Panc1 (cell line): ENCODE measurements around the gene LRBA. TPM values are rescaled to one million over a fixed set of nuclear protein-coding genes. Genes with fewer than 3 reads are reported as not detected.

Source experiments
- ATAC-seq: fragments of 200-7000 bp; cut with Tn5 transposase; 2 replicates; pipeline ENCODE4 v1.9.1; 2020; ENCODE audit warnings: mild to moderate bottlenecking, moderate library complexity
- BruUV-seq: library from RNA; stranded (reverse); fragments of 400-500 nt; replicated peaks from 2 replicates; lab custom pipeline; 2021; lab: Mats Ljungman, UMichigan
- CTCF ChIA-PET: fragments of 300-600 bp; sonication (Branson Sonifier 250); formaldehyde crosslinking; loops from one replicate; lab custom pipeline; 2022; ENCODE audit warnings: antibody characterized with exemption; lab: Charles Lee
- POLR2A ChIA-PET: fragments of 300-600 bp; sonication (Branson Sonifier 250); formaldehyde crosslinking; loops from one replicate; lab custom pipeline; 2022; ENCODE audit warnings: antibody characterized with exemption; lab: Charles Lee
- DNase-seq: peaks from one replicate; pipeline ENCODE4 v3.0.0-alpha.2; 2010; ENCODE audit warnings: low read depth, low spot score
- H3K27ac ChIP-seq: 2 replicates; pipeline ENCODE4 v1.5.1; 2011; ENCODE audit warnings: mild to moderate bottlenecking, low read length, inconsistent platforms
- H3K27me3 ChIP-seq: fragments of 200-500 bp; sonication (Bioruptor generic); 2 replicates; pipeline ENCODE4 v1.6.0; 2014; ENCODE audit warnings: low read length, inconsistent platforms; ENCODE audit not compliant: control insufficient read depth, insufficient read depth
- H3K36me3 ChIP-seq: fragments of 200-500 bp; sonication (Bioruptor generic); 2 replicates; pipeline ENCODE4 v1.5.1; 2014; ENCODE audit warnings: inconsistent platforms, mild to moderate bottlenecking, low read length, moderate library complexity; ENCODE audit not compliant: control insufficient read depth, insufficient read depth
- H3K4me1 ChIP-seq: 2 replicates; pipeline ENCODE4 v1.5.1; 2011; ENCODE audit warnings: inconsistent platforms, mild to moderate bottlenecking, low read length, moderate library complexity; ENCODE audit not compliant: control insufficient read depth, insufficient read depth
- H3K4me3 ChIP-seq, 2 experiments: 2 replicates each; pipeline ENCODE4 v1.5.1; 2011 to 2012; ENCODE audit warnings: low read depth in 2 of 2, low read length in 2 of 2, mild to moderate bottlenecking in 2 of 2, inconsistent platforms in 1 of 2, moderate library complexity in 1 of 2
- H3K9me3 ChIP-seq: fragments of 200-500 bp; sonication (Bioruptor generic); 2 replicates; pipeline ENCODE4 v1.5.1; 2014; ENCODE audit warnings: low read depth, mild to moderate bottlenecking, inconsistent platforms, low read length, moderate library complexity; ENCODE audit not compliant: control insufficient read depth, insufficient read depth
- POLR2AphosphoS5 ChIP-seq: IDR thresholded peaks from 2 replicates; pipeline ENCODE4 v1.6.1; 2012; ENCODE audit warnings: mild to moderate bottlenecking, low read depth, low read length, moderate library complexity
- REST ChIP-seq, 2 experiments: IDR thresholded peaks; 2 replicates each; pipeline ENCODE4 v1.6.1; 2011 to 2012; ENCODE audit warnings: low read depth in 2 of 2, control low read depth in 1 of 2, low read length in 1 of 2, mild to moderate bottlenecking in 1 of 2, moderate library complexity in 1 of 2; ENCODE audit not compliant: insufficient read depth in 1 of 2
- SIN3A ChIP-seq: IDR thresholded peaks from 2 replicates; pipeline ENCODE4 v1.6.1; 2012; ENCODE audit warnings: low read depth, mild to moderate bottlenecking, low read length, moderate library complexity, borderline replicate concordance; ENCODE audit not compliant: insufficient read depth
- TCF7L2 ChIP-seq: IDR thresholded peaks from 2 replicates; pipeline ENCODE4 v1.6.1; 2011; ENCODE audit warnings: mild to moderate bottlenecking, low read depth, low read length, inconsistent platforms
- in situ Hi-C: cut with HindIII; loops from 2 replicates; pipeline ENCODE4 v1.10.0; 2016; ENCODE audit warnings: low sequenced_read_pairs, low pct_unique_long_range_greater_than_20kb
- intact Hi-C: fragments of 100-400 bp; cut with micrococcal nuclease; formaldehyde crosslinking; loops from one replicate; pipeline ENCODE4 v1.10.0; 2022; ENCODE audit not compliant: unreplicated experiment
- total RNA-seq: library from RNA; stranded (reverse); gene quantifications from one replicate; pipeline ENCODE4 v1.2.1, GENCODE V29; 2021; ENCODE audit not compliant: unreplicated experiment
- TF ChIP-seq, protein P1 (sequence below): fragments of 450-650 bp; IDR thresholded peaks from 2 replicates; pipeline ENCODE4 v1.5.1; 2017; ENCODE audit warnings: mild to moderate bottlenecking

Gene LRBA
- total RNA-seq, 1 experiment from 2014 or later: 26.4 TPM

DNA sequence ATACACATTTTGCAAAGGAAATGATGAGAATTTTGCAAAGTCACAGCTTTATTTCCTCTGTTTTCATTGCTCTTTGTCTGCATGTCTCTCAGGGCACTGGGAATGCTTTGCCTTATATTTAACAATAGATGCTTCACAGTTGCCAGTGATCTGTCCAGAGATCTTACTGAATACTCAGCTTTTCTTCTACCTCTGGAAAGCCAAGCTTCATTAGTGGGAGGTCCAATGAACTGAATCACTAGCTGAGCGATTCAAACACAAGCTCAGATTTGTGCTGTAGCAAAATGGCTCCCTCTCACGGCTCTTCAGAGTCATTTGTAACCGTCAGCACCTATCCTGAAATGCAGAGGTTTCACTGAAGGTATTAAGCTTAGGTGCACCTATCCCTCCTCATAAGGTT is 797.9 kb downstream of the LRBA start:
- CTCF ChIA-PET: no interaction called here
- no peak for DNase-seq
- BruUV-seq: no TSS peak
- Histone ChIP-seq H3K9me3 (no peaks in the 10 kb centered on the region), H3K27ac (peak overlapping the region; percentile 51; the same call in 1 of the 2 replicates), H3K4me1 (peaks cover 8% of the 10 kb centered on the region), H3K36me3 (no peaks in the 10 kb centered on the region), H3K4me3 (no peak overlapping the region), H3K27me3 (no peaks in the 10 kb centered on the region)
- intact Hi-C loops (no loop called here), in situ Hi-C loops (no loop called here)
- ATAC-seq: peak; percentile 65; the same call in 1 of the 2 replicates
- TF ChIP-seq SIN3A (no peak), POLR2AphosphoS5 (no peak), REST (IDR thresholded peaks at IDR 0.05; ENCODE audit: insufficient read depth in 1 of 2, low read depth in 2 of 2, low read length in 1 of 2) (no peak)
- TF ChIP-seq, protein P1, sequence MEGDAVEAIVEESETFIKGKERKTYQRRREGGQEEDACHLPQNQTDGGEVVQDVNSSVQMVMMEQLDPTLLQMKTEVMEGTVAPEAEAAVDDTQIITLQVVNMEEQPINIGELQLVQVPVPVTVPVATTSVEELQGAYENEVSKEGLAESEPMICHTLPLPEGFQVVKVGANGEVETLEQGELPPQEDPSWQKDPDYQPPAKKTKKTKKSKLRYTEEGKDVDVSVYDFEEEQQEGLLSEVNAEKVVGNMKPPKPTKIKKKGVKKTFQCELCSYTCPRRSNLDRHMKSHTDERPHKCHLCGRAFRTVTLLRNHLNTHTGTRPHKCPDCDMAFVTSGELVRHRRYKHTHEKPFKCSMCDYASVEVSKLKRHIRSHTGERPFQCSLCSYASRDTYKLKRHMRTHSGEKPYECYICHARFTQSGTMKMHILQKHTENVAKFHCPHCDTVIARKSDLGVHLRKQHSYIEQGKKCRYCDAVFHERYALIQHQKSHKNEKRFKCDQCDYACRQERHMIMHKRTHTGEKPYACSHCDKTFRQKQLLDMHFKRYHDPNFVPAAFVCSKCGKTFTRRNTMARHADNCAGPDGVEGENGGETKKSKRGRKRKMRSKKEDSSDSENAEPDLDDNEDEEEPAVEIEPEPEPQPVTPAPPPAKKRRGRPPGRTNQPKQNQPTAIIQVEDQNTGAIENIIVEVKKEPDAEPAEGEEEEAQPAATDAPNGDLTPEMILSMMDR: peak; percentile 44
- POLR2A ChIA-PET: interaction anchor here (1.0 kb wide), 1 partner anchor 8 kb away, joined by 3 read pairs; no protein-coding TSS in a partner anchor

DNA sequence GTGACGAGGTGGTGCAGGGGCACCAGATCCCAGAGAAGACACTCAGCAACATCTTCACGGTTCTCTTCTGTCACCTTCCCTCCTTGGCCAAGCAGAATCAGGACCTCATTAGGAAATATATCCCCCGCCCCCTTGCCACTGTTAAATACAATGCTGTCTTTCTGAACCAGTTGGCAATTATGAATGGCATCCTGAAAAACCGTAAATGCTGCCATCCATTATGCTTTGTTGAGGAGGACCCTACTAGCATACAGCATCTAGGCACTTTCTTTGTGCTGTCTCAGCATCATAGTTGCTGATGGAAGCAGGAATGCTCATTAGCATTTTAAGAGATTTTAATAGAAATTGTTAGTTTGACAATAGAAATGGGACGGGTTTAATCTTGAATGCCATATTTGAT is 798.4 kb downstream of the LRBA start:
- ATAC-seq: no peak
- no peaks in the 10 kb centered on the region for H3K9me3 ChIP-seq
- in situ Hi-C loops: no loop called here
- H3K27me3 ChIP-seq: no peaks in the 10 kb centered on the region
- ChIA-PET POLR2A (no interaction called here), CTCF (no interaction called here)
- no peak for TF ChIP-seq POLR2AphosphoS5
- no peak for TF ChIP-seq SIN3A
- no peak for TF ChIP-seq REST (IDR thresholded peaks at IDR 0.05; ENCODE audit: insufficient read depth in 1 of 2, low read depth in 2 of 2, low read length in 1 of 2)
- TF ChIP-seq, protein P1: no peak
- no peak for TF ChIP-seq TCF7L2
- H3K36me3 ChIP-seq: no peaks in the 10 kb centered on the region
- intact Hi-C loops: no loop called here
- DNase-seq: no peak
- peaks cover 8% of the 10 kb centered on the region for H3K4me1 ChIP-seq
- H3K4me3 ChIP-seq: no peak overlapping the region
- BruUV-seq: no TSS peak
- no peak overlapping the region; the same call in 1 of the 2 replicates for H3K27ac ChIP-seq
